ENCODE results near the gene MRPS35. TPM values are rescaled to one million over a fixed set of nuclear protein-coding genes. Genes with fewer than 3 reads are reported as not detected.
A peak's percentile ranks its signal among the peaks of the same experiment; 100 is the strongest.

Gene MRPS35
- 32.1 and 39.2 TPM in 2 replicates for total RNA-seq (ENCODE audit: low replicate concordance)

DNA sequence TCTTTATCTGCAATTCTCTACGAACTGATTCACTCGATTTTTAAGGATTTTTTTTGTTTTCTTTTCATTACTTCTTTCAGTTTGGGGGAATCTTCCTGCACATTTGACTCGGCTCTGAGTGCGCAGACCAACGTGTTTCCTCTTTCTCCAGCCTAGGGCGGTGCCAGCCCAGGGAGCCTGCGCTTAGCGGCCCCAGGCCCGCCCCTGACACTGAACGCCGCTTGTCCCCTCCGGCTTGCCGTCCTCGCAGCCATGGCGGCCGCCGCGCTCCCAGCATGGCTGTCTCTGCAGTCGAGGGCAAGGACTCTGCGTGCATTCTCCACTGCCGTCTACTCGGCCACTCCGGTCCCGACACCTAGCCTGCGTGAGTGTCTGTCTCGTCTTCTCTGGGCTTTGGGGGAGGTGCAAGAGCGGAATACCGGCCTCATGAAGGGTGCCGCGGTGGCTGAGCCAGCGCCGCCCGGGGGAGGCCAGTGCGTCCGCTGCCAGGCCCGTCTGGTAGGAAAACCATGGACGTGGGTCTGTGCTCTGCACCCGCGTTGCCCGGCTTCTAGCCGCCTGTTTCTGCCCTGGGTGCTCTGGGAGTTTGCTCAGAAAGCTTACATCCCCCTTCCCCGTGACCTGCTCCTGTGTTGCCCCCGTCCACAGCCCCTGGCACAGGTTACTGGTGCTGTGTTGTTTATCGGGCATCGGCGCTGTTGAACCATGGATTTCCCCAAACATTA is at the start of gene MRPS35:
Gene MRPS35 (plus strand): TSS at position 241 of the 725 bp plus-strand sequence. CDS start 12 bp downstream, at position 253.
- peaks cover 22% of the 10 kb centered on the region for H3K4me1 Mint-ChIP-seq
- peaks cover 4% of the 10 kb centered on the region for H3K4me1 ChIP-seq
- peaks cover 4% of the 10 kb centered on the region for H3F3A ChIP-seq (ENCODE audit: low read depth)
- peaks cover 3% of the 10 kb centered on the region for H3K27me3 Mint-ChIP-seq (ENCODE audit: insufficient read depth, low read depth)
- peak within 1 kb of the TSS; percentile 98 for H3K27ac Mint-ChIP-seq
- peak; percentile 56 for TF ChIP-seq EZH2 (IDR thresholded peaks at IDR 0.05)
- no peak for TF ChIP-seq EZH2phosphoT487 (IDR thresholded peaks at IDR 0.05)
- TF ChIP-seq, protein P1, sequence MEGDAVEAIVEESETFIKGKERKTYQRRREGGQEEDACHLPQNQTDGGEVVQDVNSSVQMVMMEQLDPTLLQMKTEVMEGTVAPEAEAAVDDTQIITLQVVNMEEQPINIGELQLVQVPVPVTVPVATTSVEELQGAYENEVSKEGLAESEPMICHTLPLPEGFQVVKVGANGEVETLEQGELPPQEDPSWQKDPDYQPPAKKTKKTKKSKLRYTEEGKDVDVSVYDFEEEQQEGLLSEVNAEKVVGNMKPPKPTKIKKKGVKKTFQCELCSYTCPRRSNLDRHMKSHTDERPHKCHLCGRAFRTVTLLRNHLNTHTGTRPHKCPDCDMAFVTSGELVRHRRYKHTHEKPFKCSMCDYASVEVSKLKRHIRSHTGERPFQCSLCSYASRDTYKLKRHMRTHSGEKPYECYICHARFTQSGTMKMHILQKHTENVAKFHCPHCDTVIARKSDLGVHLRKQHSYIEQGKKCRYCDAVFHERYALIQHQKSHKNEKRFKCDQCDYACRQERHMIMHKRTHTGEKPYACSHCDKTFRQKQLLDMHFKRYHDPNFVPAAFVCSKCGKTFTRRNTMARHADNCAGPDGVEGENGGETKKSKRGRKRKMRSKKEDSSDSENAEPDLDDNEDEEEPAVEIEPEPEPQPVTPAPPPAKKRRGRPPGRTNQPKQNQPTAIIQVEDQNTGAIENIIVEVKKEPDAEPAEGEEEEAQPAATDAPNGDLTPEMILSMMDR (IDR thresholded peaks at IDR 0.05), result no peak
- H3K27me3 ChIP-seq, result no peaks in the 10 kb centered on the region
- H3K4me3 ChIP-seq, result peak within 1 kb of the TSS; percentile 70
- no peaks in the 10 kb centered on the region for H3K9me3 ChIP-seq (ENCODE audit: low read depth)
- no peak within 1 kb of the TSS for H3K27ac ChIP-seq
- H3K4me3 Mint-ChIP-seq, result peak within 1 kb of the TSS; percentile 99
- H4K20me1 ChIP-seq (ENCODE audit: low read depth), result no peaks in the 10 kb centered on the region
- H3K9ac ChIP-seq, result peak within 1 kb of the TSS; percentile 72
- peak within 1 kb of the TSS; percentile 98 for H2AFZ ChIP-seq (replicated peaks)
- peaks cover 29% of the 10 kb centered on the region for H3K79me2 ChIP-seq (ENCODE audit: low read depth)
- H3K9me3 Mint-ChIP-seq, result no peaks in the 10 kb centered on the region
- H3K36me3 Mint-ChIP-seq, result peaks cover 13% of the 10 kb centered on the region
- H3K4me2 ChIP-seq, result peak within 1 kb of the TSS; percentile 97
- H3K36me3 ChIP-seq, result no peaks in the 10 kb centered on the region
- peak; percentile 85 for DNase-seq (ENCODE audit: low spot score)

DNA sequence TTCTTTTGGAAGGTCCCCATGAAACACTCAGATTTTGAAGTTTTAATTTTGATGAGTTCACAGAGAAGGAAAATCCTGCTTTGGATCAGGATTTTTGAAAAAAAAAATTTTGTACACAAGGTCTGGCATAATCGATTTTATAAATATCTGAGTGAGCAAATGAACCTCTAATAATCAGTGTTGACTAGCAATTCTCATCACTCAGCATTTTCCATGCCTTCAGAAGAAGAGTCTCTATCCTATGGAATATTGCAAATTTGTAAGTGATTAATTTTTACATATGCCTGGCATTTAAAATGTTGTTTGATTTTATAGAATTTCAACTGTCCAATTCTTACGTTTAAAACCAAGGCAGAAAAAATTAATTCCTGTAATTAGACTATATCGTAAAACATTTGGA is 44.9 kb upstream of the MRPS35 start:
- Histone ChIP-seq H3K4me2 (no peak overlapping the region), H3K9ac (no peak overlapping the region), H3K4me1 (no peaks in the 10 kb centered on the region), H2AFZ (replicated peaks) (no peak overlapping the region), H3F3A (ENCODE audit: low read depth) (no peaks in the 10 kb centered on the region), H3K9me3 (ENCODE audit: low read depth) (no peaks in the 10 kb centered on the region), H3K36me3 (peaks cover 10% of the 10 kb centered on the region), H3K4me3 (no peak overlapping the region), H4K20me1 (ENCODE audit: low read depth) (no peaks in the 10 kb centered on the region), H3K79me2 (ENCODE audit: low read depth) (no peaks in the 10 kb centered on the region), H3K27ac (no peak overlapping the region), H3K27me3 (no peaks in the 10 kb centered on the region)
- peaks cover 21% of the 10 kb centered on the region for H3K36me3 Mint-ChIP-seq
- TF ChIP-seq EZH2phosphoT487 (IDR thresholded peaks at IDR 0.05) (no peak), EZH2 (IDR thresholded peaks at IDR 0.05) (no peak)
- TF ChIP-seq, protein P1 (IDR thresholded peaks at IDR 0.05), result no peak
- no peaks in the 10 kb centered on the region for H3K27me3 Mint-ChIP-seq (ENCODE audit: insufficient read depth, low read depth)
- no peaks in the 10 kb centered on the region for H3K9me3 Mint-ChIP-seq
- H3K4me3 Mint-ChIP-seq, result no peak overlapping the region
- DNase-seq (ENCODE audit: low spot score), result no peak
- no peaks in the 10 kb centered on the region for H3K4me1 Mint-ChIP-seq
- H3K27ac Mint-ChIP-seq, result no peak overlapping the region

DNA sequence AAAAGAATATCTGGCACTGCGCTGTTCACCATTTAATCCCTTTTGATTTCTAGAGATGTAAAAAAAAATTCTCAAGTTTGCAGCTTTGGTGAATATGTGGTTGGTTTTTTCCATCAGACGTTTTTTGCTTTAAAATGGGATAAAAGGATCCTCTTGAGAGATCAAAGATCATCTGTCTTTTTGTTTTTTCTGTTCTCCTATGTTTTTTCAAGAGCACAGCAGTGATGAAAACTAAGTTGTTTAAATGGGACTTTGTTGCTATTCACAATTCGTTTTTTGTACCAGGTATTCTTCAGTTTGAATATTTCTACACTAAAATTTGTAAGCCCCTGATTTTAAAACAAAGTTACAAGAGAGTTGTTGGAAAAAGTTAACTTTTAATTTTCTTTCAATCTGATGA is 44.1 kb upstream of the MRPS35 start:
- H3K4me1 Mint-ChIP-seq, result no peaks in the 10 kb centered on the region
- no peaks in the 10 kb centered on the region for H3K9me3 ChIP-seq (ENCODE audit: low read depth)
- no peak overlapping the region for H3K27ac ChIP-seq
- no peak overlapping the region for H3K4me3 Mint-ChIP-seq
- no peak overlapping the region for H2AFZ ChIP-seq (replicated peaks)
- no peaks in the 10 kb centered on the region for H3K79me2 ChIP-seq (ENCODE audit: low read depth)
- DNase-seq (ENCODE audit: low spot score), result no peak
- no peak overlapping the region for H3K9ac ChIP-seq
- H3K27me3 Mint-ChIP-seq (ENCODE audit: insufficient read depth, low read depth), result no peaks in the 10 kb centered on the region
- peaks cover 9% of the 10 kb centered on the region for H3K36me3 ChIP-seq
- no peaks in the 10 kb centered on the region for H3K9me3 Mint-ChIP-seq
- H3F3A ChIP-seq (ENCODE audit: low read depth), result no peaks in the 10 kb centered on the region
- H3K4me2 ChIP-seq, result no peak overlapping the region
- no peaks in the 10 kb centered on the region for H3K27me3 ChIP-seq
- H3K27ac Mint-ChIP-seq, result no peak overlapping the region
- no peak overlapping the region for H3K4me3 ChIP-seq
- H3K4me1 ChIP-seq, result no peaks in the 10 kb centered on the region
- no peak for TF ChIP-seq EZH2 (IDR thresholded peaks at IDR 0.05)
- TF ChIP-seq, protein P1 (IDR thresholded peaks at IDR 0.05), result no peak
- no peak for TF ChIP-seq EZH2phosphoT487 (IDR thresholded peaks at IDR 0.05)
- no peaks in the 10 kb centered on the region for H4K20me1 ChIP-seq (ENCODE audit: low read depth)
- H3K36me3 Mint-ChIP-seq, result peaks cover 17% of the 10 kb centered on the region

Measured in neural progenitor cell (in vitro differentiated cells).